SK-MEL-5 (cell line): Measurements from ENCODE around the gene ATP8B3. TPM values are rescaled to one million over a fixed set of nuclear protein-coding genes. Genes with fewer than 3 reads are reported as not detected.

Experiments
- DNase-seq: peaks from one replicate; pipeline ENCODE4 v3.0.0-alpha.2; 2016; ENCODE audit warnings: low read depth, low spot score
- in situ Hi-C: cut with HindIII; loops from 2 replicates; pipeline ENCODE4 v1.10.0; 2016; ENCODE audit warnings: low sequenced_read_pairs, high pct_unique_total_duplicates, low pct_unique_long_range_greater_than_20kb
- total RNA-seq: library from RNA; depleted of rRNA; stranded (reverse); fragments of >200 nt; shearing (Covaris generic); gene quantifications from 2 replicates; pipeline ENCODE4 v1.2.3, GENCODE V29; 2014

The ATP8B3 gene
- total RNA-seq, 1 experiment from 2014 or later, result 2.0 TPM

DNA sequence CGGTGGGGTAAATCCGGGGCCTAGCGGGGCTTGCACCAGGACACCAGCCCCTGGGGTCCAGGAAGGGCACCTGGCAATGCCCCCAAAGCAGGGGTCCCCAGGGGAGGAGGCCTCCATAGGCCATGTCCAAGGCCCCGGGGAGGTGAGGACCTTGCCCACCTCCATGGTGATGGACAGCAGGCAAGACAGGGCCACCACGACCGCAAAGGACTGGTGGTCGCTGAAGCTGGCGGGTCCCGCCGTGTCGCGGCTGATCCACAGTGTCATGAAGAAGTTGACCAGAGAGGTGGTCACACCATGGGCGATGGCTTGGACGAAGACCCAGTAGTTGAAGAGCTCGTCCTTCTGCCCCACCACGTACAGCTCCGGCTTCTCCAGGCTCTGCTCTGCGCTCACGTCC lies 26.8 kb downstream of the ATP8B3 start:
- in situ Hi-C loops, result no loop called here
- DNase-seq, result no peak

DNA sequence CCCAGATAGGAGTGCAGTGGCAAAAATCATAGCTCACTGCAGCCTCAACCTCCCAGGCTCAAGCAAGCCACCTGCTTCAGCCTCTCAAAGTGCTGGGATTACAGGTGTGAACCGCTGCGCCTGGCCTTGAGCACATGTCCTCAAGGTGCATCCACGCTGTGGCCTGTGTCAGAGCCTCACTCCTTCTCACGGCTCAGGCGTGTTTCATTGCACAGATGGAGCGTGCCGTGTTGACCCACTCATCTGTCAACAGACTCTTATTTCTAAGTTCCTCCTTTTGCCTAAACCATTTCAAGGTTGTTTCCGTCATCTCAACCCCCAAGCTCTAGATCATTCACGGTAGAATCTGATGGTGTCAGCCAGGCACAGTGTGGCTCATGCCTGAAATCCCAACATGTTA lies 28.2 kb downstream of the ATP8B3 start:
- in situ Hi-C loops, result no loop called here
- no peak for DNase-seq

DNA sequence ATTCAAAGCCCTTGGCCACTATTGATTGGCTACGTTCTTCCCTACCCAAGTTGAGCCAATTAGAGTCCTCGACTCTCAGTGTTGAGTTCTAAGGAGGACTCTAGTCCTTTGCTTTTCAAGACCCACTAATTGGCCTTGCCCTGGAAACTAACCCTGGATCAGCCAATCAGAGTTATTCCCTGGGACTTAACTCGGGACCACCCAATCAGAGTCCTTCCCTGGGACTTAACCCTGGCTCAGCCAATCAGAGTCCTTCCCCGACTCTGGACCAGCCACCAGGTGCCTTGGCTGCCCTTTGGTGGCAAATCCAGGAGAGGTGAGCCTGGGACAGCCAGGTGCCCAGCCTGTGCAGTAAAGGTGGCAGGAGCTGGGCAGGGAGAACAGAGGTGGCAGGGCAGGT lies 28.7 kb downstream of the ATP8B3 start:
- in situ Hi-C loops, result no loop called here
- DNase-seq, result no peak

DNA sequence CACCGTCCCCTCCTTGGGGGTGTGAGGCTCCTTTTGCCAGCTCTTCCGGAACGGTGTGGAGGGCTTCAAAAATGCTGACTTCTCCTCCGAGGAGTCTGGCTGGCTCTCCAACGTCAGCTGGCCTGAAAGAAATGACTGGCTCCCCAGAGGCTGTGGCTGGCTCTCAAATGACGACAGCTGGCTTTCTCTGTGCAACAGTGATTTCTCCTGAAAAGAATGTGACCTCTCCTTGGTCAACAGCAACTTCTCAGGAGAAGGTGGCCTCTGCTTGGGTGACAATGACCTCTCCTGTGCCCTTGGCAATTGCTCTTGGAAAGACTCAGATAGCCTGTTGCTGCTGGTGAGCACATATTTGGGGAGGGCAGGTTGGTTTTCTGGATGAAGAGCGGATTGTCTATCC lies 29.6 kb downstream of the ATP8B3 start:
- in situ Hi-C loops, result no loop called here
- DNase-seq, result no peak

DNA sequence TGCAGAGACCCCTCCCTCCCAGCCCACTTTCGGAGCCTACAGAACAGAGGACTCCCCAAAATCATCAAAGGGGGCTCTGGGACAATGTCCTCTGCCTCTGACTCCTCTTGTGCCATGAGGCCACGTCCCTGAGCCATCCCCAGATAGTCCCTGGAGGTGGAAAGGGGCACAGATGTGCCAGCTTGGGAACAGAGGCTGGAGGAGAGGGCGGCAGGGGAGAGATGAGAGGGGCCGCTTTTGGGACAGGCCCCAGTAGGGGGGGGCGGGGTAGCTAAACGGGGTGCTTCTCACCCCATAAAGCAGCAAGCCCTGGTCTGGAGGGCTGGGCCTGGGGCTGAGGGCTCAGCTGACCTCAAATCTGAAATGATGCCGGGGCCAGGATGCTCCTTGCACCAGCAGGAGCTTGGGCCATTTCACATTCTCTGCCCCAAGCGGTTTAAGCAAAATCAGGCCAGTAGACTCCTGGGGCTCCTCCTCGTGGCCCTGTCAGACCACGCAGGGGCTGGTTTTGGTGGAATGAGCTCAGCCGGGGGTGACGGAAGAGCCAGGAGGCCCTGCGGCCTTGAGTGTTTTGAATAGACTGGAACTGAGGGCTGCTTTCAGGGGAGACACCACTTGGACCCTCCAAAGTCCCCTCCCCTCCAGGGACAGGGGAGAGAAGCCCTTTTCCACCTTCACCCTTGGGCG lies 31.7 kb downstream of the ATP8B3 start:
- peak; percentile 15 for DNase-seq
- in situ Hi-C loops, result no loop called here

DNA sequence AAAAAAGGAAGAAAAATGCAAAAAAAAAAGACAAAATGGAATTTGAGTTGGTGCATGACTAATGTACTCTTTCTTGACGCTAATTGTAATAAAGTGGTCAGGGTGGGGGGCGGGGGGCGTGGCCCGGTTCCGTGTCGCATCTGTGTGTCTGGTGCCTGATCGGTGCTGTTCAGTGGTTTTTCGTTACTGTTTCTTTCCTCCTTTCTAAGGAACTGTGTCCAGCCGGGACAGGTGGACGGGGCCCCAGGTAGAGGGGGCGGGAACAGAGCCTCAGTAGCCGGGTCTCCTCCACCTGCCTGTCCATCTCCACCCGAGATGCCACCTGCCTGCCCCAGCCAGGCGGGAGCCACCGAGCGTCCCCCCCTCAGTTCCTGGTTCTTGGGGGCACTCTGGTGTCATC lies 32.5 kb downstream of the ATP8B3 start:
- DNase-seq, result no peak
- in situ Hi-C loops, result no loop called here

DNA sequence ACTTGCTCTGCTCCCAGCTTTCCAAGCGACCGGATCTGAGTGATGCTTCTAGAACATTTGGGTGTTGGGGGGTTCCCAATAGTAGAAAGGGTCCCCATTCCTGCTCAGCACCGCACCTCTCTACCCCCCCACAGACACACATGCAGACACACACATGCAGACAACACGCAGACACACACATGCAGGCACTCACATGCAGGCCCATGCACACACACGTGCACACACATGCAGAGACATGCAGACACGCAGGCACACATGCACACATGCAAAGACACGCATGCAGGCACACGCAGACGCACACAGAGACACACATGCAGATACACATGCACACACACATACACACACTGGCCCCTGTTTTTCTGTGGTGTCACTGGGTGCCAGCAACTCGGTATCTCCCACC lies 34.9 kb downstream of the ATP8B3 start:
- in situ Hi-C loops, result no loop called here

DNA sequence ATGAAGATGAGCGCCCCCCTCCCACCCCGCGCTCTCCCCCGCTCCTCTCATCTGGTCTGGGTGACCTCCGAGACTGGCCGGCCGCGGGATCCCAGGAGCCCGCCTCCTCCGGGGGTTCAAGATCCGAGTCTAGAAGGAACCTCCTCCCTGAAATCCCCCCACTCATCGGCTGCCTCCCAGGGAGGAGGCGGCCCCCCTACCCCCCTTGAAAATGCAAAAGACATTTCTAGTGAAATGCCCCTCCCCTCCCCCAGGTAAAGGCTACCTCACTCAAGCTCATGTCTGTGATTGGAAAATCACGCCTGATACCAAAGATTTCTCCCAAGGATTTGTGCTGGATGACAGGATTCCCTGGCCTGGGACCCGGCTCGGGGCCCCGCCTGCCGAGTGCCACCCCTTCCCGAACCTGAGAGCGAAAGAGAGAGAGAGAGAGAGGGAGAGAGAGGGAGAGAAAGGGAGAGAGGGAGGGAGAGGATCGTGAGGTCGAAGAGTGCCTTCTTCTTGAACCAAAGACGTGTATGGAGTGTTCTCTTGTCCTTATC lies 35.4 kb downstream of the ATP8B3 start:
- no peak for DNase-seq
- in situ Hi-C loops, result no loop called here

More for the DNA sequence above, 34.9 kb downstream of the ATP8B3 start:
- no peak for DNase-seq

DNA sequence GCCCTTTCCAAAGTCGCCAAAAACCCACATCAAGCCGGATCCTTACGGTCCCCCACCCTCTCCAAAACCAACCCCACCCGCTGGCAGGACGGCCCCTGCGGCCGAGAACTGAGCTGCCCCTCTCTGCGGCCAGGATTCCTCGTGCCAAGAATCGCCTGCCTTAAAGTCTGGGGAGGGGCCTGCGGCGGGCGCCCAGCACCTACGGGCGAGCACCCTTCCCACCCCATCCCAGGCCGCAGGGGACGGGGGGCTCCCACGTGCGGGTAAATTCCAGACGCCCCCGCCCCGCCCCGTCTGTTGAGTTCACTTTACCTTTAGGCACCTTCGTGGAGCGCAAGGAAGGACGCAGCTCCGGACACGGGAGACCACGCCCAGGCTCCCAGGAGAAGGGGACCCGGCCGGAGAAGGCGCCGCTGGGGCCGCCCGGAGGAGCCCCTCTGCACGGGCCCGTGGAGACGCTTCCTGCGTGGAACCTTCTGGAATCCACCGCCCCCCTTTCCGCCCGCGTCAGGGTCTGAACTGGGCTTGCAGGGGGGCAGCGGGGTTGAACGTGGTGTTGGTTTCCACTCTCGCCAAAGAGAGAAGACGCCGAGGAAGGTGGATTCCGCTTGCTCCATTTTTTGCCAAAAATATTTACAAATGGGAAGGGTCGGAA lies 36.0 kb downstream of the ATP8B3 start:
- DNase-seq, result no peak
- in situ Hi-C loops, result no loop called here

DNA sequence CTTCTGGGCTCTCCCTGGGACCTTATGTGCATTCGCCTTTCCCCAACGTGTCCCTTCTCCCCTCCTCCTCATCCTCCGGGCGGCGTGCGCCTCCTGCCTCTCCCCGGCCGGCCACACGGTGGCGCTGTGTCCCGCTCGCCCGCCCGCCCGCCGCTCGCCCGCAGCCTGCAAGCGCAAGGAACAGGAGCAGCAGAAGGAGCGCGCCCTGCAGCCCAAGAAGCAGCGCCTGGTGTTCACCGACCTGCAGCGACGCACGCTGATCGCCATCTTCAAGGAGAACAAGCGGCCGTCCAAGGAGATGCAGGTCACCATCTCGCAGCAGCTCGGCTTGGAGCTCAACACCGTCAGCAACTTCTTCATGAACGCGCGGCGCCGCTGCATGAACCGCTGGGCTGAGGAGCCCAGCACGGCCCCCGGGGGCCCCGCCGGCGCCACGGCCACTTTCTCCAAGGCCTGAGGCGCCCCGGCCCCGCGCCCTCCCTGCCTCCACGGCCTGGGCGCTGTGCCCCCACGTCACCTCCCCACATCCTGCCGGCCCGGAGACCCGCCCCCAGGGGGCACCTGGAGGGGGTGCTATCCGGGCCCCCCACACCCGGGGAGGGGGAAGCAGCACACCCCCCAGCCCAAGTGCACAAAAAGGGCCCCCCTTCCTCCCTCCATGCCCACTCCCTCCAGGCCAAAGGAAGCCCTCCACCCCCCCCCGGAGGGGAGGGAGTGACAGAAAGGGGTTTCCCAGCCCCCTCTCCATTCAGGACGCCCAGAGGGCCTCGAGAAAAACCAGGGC lies 36.9 kb downstream of the ATP8B3 start:
- in situ Hi-C loops, result no loop called here
- DNase-seq, result peak; percentile 49

DNA sequence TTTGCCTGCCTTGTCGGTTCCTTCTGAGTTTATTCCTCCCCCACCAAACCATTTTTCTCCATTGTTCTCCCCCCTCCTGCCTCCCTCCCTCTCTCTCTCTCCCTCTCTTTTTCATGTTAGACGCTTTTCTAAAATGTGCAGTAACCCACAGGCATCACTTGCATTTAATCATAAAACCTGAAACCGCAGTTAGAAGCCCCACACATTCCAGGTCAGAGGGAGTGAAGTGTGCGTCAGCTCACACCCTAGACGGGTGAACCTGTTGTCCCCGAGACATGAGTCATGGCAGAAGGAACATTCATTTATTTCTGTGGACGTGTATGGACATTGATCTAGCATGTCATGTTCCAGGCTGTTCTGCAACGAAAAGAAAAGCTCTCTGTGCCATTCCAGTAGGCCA lies 38.9 kb downstream of the ATP8B3 start:
- DNase-seq, result no peak
- in situ Hi-C loops, result no loop called here

DNA sequence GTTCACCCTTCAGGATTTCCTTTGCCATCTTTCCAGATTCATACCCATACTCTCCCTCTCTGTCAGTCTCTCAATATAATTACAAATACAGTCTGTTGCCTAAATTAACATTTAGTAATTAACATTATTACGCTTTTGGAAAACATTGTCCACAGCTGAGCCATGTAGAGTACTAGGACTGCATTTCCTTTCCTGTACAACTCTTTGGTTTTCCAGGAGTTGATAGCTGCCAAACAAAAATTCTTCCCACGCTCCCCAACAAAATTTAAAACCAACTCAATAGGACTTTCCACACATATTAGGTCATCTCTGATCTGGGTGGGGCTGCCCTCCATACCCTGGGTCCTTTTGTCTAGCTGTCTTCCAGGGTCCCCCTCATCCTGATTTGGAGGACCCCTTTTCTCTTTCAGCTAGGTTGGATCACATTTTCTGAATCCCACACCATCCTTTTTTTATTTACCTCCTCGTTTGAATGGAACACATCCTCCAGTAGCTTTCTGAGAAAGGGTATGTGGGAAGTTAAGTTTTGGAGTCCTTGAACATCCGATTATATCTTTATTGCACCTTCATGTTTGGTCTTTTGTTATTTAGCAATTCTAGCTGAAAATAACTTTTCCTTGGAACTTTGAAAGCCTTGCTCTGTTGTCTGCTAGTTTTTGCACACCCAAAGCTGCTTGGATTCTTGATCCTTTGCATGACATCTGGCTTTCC lies 41.1 kb downstream of the ATP8B3 start:
- in situ Hi-C loops, result no loop called here
- DNase-seq, result no peak

DNA sequence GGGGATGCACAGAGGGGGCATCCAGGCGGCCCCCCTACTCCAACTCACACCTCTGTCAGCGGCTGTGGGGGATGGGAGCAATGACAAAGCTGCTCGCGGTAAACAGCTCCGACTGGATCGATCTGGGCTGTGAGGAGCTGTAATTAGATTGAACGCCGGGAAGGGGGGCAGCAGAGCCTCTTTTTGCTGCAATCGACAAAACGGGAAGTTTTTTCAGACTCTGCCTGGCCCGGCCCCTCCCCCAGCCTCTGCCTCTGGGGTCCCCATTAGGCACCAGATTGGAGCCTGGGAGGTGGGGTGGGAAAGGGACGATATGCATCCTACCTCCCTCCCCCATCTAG lies 42.5 kb downstream of the ATP8B3 start:
- in situ Hi-C loops, result no loop called here
- no peak for DNase-seq

DNA sequence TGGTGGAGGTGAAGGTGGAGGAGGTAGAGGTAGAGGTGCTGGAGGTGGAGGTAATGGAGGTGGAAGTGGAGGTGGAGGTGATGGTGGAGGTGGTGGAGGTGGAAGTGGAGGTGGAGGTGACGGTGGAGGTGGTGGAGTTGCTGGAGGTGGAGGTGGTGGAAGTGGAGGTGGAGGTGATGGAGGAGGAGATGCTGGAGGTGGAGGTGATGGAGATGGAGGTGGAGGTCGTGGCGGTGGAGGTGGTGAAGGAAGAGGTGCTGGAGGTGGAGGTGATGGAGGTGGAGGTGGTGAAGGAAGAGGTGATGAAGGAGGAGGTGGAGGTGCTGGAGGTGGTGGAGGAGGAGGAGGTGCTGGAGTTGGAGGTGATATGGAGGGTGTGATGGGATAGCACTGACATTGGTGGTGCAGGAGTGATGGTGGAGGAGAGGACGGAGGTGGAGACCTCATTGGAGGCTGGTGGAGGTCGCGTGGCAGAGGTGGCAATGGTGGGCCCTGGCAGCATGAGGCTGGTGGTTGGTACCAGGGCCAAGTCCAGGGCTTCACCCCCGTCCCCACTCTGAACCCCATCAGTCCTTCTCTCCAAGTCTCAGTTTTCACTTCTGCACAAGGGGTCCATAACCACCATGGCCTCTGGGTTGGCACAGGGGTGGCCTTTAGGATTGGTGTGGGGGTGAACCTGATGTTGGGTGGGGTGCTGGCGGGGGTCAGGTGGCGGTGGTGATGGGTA lies 43.0 kb downstream of the ATP8B3 start:
- no peak for DNase-seq
- in situ Hi-C loops, result no loop called here

DNA sequence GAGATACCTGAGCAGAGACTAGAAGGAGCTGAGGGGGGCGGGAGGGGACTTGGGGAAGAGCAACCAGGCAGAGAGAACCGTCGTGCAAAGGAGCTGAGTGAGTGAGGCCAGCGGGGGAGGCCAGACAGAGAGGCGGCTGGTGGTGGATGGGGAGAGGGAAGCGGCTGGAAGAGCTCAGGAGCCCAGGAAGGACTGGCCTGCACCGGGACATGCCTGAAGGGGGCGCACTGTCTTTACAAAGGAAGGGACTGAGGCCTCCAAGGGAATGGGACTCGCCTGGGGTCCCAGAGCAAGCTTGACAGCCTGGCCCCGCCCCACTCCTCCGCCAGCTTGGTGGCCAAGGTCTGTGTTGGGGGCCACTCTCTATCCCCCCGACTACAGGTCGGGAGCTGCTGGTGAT lies 43.8 kb downstream of the ATP8B3 start:
- in situ Hi-C loops, result no loop called here
- peak; percentile 26 for DNase-seq

DNA sequence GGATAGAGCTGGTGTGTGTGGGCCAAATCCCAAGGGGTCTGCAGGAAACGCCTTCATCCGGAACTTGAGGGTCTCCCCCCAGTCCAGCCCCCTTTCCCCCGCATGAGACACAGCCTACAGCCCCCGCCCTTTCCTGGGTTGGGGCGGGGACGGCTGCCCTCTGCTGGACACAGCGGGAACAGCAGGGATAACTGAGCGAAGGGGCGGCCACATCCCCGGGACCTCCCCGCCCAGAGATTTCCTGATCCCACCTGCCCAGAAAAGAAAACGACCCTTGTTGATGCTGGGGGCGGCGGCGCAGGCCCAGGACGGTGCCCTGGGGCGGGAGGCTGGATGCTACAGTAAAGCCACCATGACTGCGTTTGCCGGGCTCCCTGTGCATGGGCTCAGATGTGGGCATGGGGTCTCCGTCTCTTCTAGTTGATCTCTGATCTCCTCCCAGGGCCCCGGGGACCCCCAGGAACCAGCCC lies 44.6 kb downstream of the ATP8B3 start:
- peak; percentile 43 for DNase-seq
- in situ Hi-C loops, result no loop called here

DNA sequence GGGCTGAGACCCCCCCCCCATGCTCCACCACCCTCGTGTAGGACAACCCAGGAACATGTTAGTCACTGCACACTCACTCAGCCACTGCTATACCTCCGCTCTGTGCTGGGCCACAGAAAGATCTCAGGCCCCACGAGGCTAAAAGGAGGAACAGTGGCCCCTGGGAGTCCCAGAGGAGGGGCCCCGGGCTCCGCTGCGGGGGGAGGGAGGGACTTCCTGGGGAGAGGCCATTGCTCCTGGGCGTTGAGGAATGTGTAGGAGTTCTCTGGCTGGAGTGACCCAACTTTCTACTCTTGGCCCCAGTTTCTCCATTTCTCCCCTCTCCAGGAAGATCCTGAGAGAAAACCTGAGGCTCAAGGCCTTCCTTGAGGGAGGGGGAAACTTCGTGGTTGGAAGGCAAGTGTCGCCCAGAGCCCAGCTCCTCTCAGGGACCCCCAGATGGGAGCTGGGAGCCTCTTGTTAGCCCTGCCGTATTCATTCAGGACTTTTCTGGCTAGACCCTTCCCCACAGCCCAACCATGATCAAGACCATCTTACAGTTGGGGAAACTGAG lies 45.2 kb downstream of the ATP8B3 start:
- no peak for DNase-seq
- in situ Hi-C loops, result no loop called here
